K562 (cell line): ENCODE measurements around the gene KLHL29. TPM values are rescaled to one million over a fixed set of nuclear protein-coding genes. Genes with fewer than 3 reads are reported as not detected.

Source experiments
- ATAC-seq: fragments of 200-7000 bp; cut with Tn5 transposase; 3 replicates; pipeline ENCODE4 v1.9.1; 2020; ENCODE audit warnings: moderate library complexity
- BruUV-seq: library from RNA; stranded (reverse); fragments of 400-500 nt; replicated peaks from 2 replicates; lab custom pipeline; 2021; lab: Mats Ljungman, UMichigan
- CTCF ChIA-PET: fragments of 300-600 bp; formaldehyde crosslinking; extraction: SDS; loops from one replicate; lab custom pipeline; 2021; ENCODE audit warnings: low intra/inter-chr PET ratio; lab: Yijun Ruan, JAX
- POLR2A ChIA-PET: fragments of 300-600, 350-650 bp; sonication (Branson Sonifier 250); formaldehyde crosslinking; extraction: SDS; loops from one replicate; lab custom pipeline; 2021; ENCODE audit warnings: antibody characterized with exemption, inconsistent platforms; lab: Yijun Ruan, JAX
- DNase-seq, 4 experiments: peaks; one replicate each; pipeline versions ENCODE4 v3.0.0 to v3.0.0-alpha.2; 2011 to 2018; ENCODE audit warnings: low spot score in 3 of 4, mixed read lengths in 3 of 4; ENCODE audit errors: extremely low read depth in 1 of 4
- FAIRE-seq: peaks from 2 replicates; lab custom pipeline; 2011; peaks lifted over from hg19 to GRCh38; lab: Jason Lieb, UNC
- H2AFZ ChIP-seq: 2 replicates; pipeline ENCODE4 v1.6.0; 2011; ENCODE audit warnings: low read depth, low read length, control low read depth, inconsistent platforms
- H3K27ac ChIP-seq: fragments of 200-600 bp; 3 replicates; pipeline ENCODE4 v1.8.0; 2011; ENCODE audit warnings: low read depth, mild to moderate bottlenecking, control low read depth, inconsistent platforms, low read length, moderate library complexity, mixed read lengths; ENCODE audit errors: extremely low read depth
- H3K27me3 ChIP-seq, 2 experiments: fragments of 300-600 bp in 1 of 2; 2 replicates in 1 of 2; 3 replicates in 1 of 2; pipeline versions ENCODE4 v1.6.0 to v1.8.0; 2011; ENCODE audit warnings: inconsistent platforms in 2 of 2, low read length in 2 of 2, mild to moderate bottlenecking in 1 of 2, mixed read lengths in 1 of 2, moderate library complexity in 1 of 2; ENCODE audit not compliant: control insufficient read depth in 2 of 2, insufficient read depth in 2 of 2
- H3K36me3 ChIP-seq: fragments of 300-600 bp; 3 replicates; pipeline ENCODE4 v1.8.0; 2011; ENCODE audit warnings: mild to moderate bottlenecking, low read length, inconsistent platforms; ENCODE audit not compliant: control insufficient read depth, insufficient read depth
- H3K4me1 ChIP-seq, 2 experiments: fragments of 200-600 bp in 1 of 2; replicated peaks in 1 of 2; 2 replicates in 1 of 2; 3 replicates in 1 of 2; pipeline versions ENCODE4 v1.5.1 to v1.8.0; 2011; ENCODE audit warnings: inconsistent platforms in 2 of 2, low read length in 2 of 2, mild to moderate bottlenecking in 1 of 2, mixed read lengths in 1 of 2, moderate library complexity in 1 of 2; ENCODE audit not compliant: control insufficient read depth in 2 of 2, insufficient read depth in 2 of 2
- H3K4me2 ChIP-seq: 2 replicates; pipeline ENCODE4 v1.6.1; 2011; ENCODE audit warnings: low read length, control low read depth, inconsistent platforms, mixed read lengths; ENCODE audit not compliant: insufficient read depth
- H3K4me3 ChIP-seq: fragments of 200-600 bp; sonication (generic), shearing (Covaris generic); 2 replicates; pipeline ENCODE4 v1.5.1; 2016; ENCODE audit warnings: control low read depth, inconsistent platforms
- H3K79me2 ChIP-seq: fragments of 200-600 bp; 3 replicates; pipeline ENCODE4 v1.8.0; 2011; ENCODE audit warnings: low read length, inconsistent platforms; ENCODE audit not compliant: control insufficient read depth, insufficient read depth
- H3K9ac ChIP-seq, 2 experiments: 2 replicates each; pipeline versions ENCODE4 v1.6.0 to v1.6.1; 2011; ENCODE audit warnings: low read depth in 2 of 2, low read length in 2 of 2, control low read depth in 1 of 2, inconsistent platforms in 1 of 2, mild to moderate bottlenecking in 1 of 2, mixed read lengths in 1 of 2; ENCODE audit not compliant: insufficient read depth in 1 of 2
- H3K9me1 ChIP-seq: one replicate; pipeline ENCODE4 v1.6.0; 2011; ENCODE audit warnings: inconsistent platforms, mild to moderate bottlenecking, low read length, moderate library complexity; ENCODE audit not compliant: control insufficient read depth, insufficient read depth
- H3K9me3 ChIP-seq: replicated peaks from 2 replicates; pipeline ENCODE4 v1.5.1; 2011; ENCODE audit warnings: low read depth, low read length, inconsistent platforms; ENCODE audit not compliant: control insufficient read depth, insufficient read depth
- H4K20me1 ChIP-seq: replicated peaks from 2 replicates; pipeline ENCODE4 v1.6.1; 2011; ENCODE audit warnings: low read length, inconsistent platforms, mixed read lengths; ENCODE audit not compliant: control insufficient read depth, insufficient read depth
- CBX5 ChIP-seq: IDR thresholded peaks from 2 replicates; pipeline ENCODE4 v1.6.1; 2014; ENCODE audit warnings: low read depth, borderline replicate concordance
- CSDE1 ChIP-seq, 2 experiments: fragments of 450-650 bp; IDR thresholded peaks; 2 replicates each; pipeline ENCODE4 v1.6.1; 2016; ENCODE audit warnings: mild to moderate bottlenecking in 1 of 2
- GABPB1 ChIP-seq: sonication (generic); formaldehyde crosslinking; IDR thresholded peaks from 2 replicates; pipeline ENCODE4 v1.8.0; 2022; ENCODE audit warnings: mild to moderate bottlenecking, missing genetic modification reagents
- KLF10 ChIP-seq: fragments of 250-450 bp; sonication (Bioruptor Pico); IDR thresholded peaks from 2 replicates; pipeline ENCODE4 v1.6.1; 2021; ENCODE audit warnings: matching md5 sums
- PHB2 ChIP-seq: fragments of 450-650 bp; IDR thresholded peaks from 2 replicates; pipeline ENCODE4 v1.6.1; 2017; ENCODE audit warnings: low read depth
- POLR2G ChIP-seq: fragments of 200-400 bp; formaldehyde crosslinking; IDR thresholded peaks from 2 replicates; pipeline ENCODE4 v1.6.1; 2017; ENCODE audit warnings: low read depth, mild to moderate bottlenecking, antibody characterized with exemption, low read length, moderate library complexity
- PRMT5 ChIP-seq: sonication (generic); formaldehyde crosslinking; IDR thresholded peaks from 2 replicates; pipeline ENCODE4 v1.5.0; 2020; ENCODE audit warnings: missing genetic modification reagents
- SMAD1 ChIP-seq: fragments of 150-350 bp; IDR thresholded peaks from 2 replicates; pipeline ENCODE4 v1.6.1; 2014; ENCODE audit warnings: low read length, low read depth; ENCODE audit not compliant: partially characterized antibody
- ZNF12 ChIP-seq: sonication (generic); formaldehyde crosslinking; IDR thresholded peaks from 2 replicates; pipeline ENCODE4 v1.4.0; 2020; ENCODE audit warnings: mild to moderate bottlenecking, missing genetic modification reagents
- ZNF121 ChIP-seq: sonication (generic); formaldehyde crosslinking; conservative IDR thresholded peaks from 2 replicates; pipeline ENCODE4 v1.8.0; 2022; ENCODE audit warnings: missing genetic modification reagents
- ZNF384 ChIP-seq: IDR thresholded peaks from 2 replicates; pipeline ENCODE4 v1.6.1; 2012; ENCODE audit warnings: low read depth, low read length, improper control_type of control experiment
- ZNF398 ChIP-seq: fragments of 250-450 bp; sonication (Bioruptor Pico); IDR thresholded peaks from 2 replicates; pipeline ENCODE4 v1.8.0; 2021; ENCODE audit warnings: moderate library complexity, mild to moderate bottlenecking, inconsistent platforms
- ZNF764 ChIP-seq: fragments of 250-450 bp; sonication (Bioruptor Pico); IDR thresholded peaks from 2 replicates; pipeline ENCODE4 v1.4.0; 2020; ENCODE audit warnings: low read depth, mild to moderate bottlenecking, moderate library complexity
- WGBS: fragments of 100-300 bp; shearing (Covaris generic); methylation state at CpG from one replicate; pipeline ENCODE4 v1.1.6; 2016; ENCODE audit warnings: low coverage, mixed read lengths; ENCODE audit not compliant: insufficient coverage; ENCODE audit errors: missing lambda C conversion rate; 5-methylcytosine and 5-hydroxymethylcytosine counted together
- in situ Hi-C: fragments of 300-500 bp; cut with MboI; formaldehyde crosslinking; loops from 4 replicates; pipeline ENCODE4 v1.15.0; 2018; ENCODE audit warnings: inconsistent platforms, mixed read lengths
- intact Hi-C: fragments of 100-400 bp; cut with micrococcal nuclease; formaldehyde crosslinking; loops from 2 replicates; pipeline ENCODE4 v1.14.2; 2022
- polyA plus RNA-seq, 8 experiments: library from polyadenylated mRNA; depleted of rRNA in 4 of 8; stranded (reverse) in 5 of 8; unstranded in 3 of 8; fragments of >200 nt; fragmentation: Nextera tagmentation in 2 of 8; fragmentation: Illumina TruSeq in 1 of 8; extraction: Ambion mirVana in 2 of 8; extraction: Trizol in 1 of 8; gene quantifications; 2 replicates each; pipeline versions ENCODE4 v1.2.1 to v1.2.3, GENCODE V29; 2011 to 2014; ENCODE audit warnings: inconsistent platforms in 1 of 8, missing spikeins in 1 of 8
- total RNA-seq, 7 experiments: library from RNA; depleted of rRNA in 6 of 7; stranded (reverse); fragments of >200 nt in 6 of 7; fragmentation: Illumina TruSeq in 2 of 7; extraction: Trizol in 2 of 7; gene quantifications; 2 replicates each; pipeline versions ENCODE4 v1.2.1 to v1.2.3, GENCODE V29; 2011 to 2021; ENCODE audit warnings: low replicate concordance in 1 of 7
- TF ChIP-seq, protein P1 (sequence below), 2 experiments: IDR thresholded peaks; 2 replicates each; pipeline ENCODE4 v1.6.1; 2011; ENCODE audit warnings: borderline replicate concordance in 1 of 2, control low read depth in 1 of 2, low read depth in 1 of 2, low read length in 1 of 2, mild to moderate bottlenecking in 1 of 2, mixed read lengths in 1 of 2, moderate library complexity in 1 of 2; ENCODE audit not compliant: insufficient read depth in 1 of 2, insufficient read length in 1 of 2, poor library complexity in 1 of 2, severe bottlenecking in 1 of 2; ENCODE audit errors: extremely low read depth in 1 of 2
- TF ChIP-seq, protein P2 (sequence below), 2 experiments: fragments of 450-650 bp in 1 of 2; sonication (generic) in 1 of 2; formaldehyde crosslinking; conservative IDR thresholded peaks; 2 replicates each; pipeline versions ENCODE4 v1.4.0 to v1.8.1; 2020 to 2022; ENCODE audit warnings: mild to moderate bottlenecking in 1 of 2, missing genetic modification reagents in 1 of 2

The KLHL29 gene
- total and polyA plus RNA-seq, 9 of the 15 experiments (the other 6 are each of a cell fraction or from before 2014, with no cell fraction given), result 0.03 to 0.31 (median 0.08) TPM; not detected in 1

DNA sequence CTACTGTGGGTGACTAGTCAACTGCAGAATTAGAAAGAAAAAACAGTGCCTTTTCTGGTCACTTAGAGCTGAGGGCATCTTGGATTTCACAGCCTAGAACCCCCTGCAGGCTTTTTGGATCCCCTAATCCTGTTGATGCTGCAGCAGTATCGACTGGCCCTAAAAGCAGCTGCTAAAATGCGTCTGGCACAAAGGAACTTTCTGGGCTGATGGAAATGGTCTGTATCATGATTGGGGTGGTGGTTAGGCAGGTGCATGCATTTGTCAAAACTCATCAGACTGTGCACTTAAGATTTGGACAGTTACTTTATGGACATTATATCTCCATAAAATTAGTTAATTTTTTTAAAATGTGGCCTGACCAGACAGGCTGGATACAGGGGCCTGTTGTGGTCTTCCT is 149.8 kb downstream of the KLHL29 start (continued):
- TF ChIP-seq, protein P1, sequence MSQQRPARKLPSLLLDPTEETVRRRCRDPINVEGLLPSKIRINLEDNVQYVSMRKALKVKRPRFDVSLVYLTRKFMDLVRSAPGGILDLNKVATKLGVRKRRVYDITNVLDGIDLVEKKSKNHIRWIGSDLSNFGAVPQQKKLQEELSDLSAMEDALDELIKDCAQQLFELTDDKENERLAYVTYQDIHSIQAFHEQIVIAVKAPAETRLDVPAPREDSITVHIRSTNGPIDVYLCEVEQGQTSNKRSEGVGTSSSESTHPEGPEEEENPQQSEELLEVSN (IDR thresholded peaks at IDR 0.05; ENCODE audit: borderline replicate concordance in 1 of 2, extremely low read depth in 1 of 2, insufficient read depth in 1 of 2, insufficient read length in 1 of 2, low read depth in 1 of 2, low read length in 1 of 2, poor library complexity in 1 of 2, severe bottlenecking in 1 of 2), result no peak
- TF ChIP-seq, all 486 proteins: peak for 0

DNA sequence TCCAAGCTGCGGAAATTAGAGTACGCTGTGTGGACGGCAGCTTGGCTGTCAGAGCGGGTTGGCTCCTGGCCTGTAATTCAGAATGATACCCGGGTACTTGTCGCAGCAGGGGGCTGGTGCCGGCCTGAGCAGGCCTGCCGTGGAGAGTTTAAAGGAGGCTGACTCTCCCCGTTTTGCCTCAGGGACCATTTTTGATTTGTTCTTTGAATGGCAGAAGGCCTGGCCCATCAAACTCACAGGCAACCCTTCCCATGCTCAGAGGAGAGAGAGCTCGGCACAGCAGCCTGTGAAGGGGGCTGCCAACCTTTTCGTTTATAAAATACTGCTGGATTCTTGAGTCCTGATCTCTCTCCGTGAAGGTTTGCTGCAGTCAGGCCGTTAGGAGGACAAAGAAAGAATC is 151.3 kb downstream of the KLHL29 start:
- ChIA-PET CTCF (no interaction called here), POLR2A (interaction anchor here (0.5 kb wide), 1 partner anchor 351 kb away, joined by 3 read pairs; no protein-coding TSS in a partner anchor)
- H3K36me3 ChIP-seq, result no peaks in the 10 kb centered on the region
- intact Hi-C loops, result no loop called here
- H3K27ac ChIP-seq, result no peak overlapping the region
- no TSS peak for BruUV-seq
- H3K9ac ChIP-seq, result no peak overlapping the region
- TF ChIP-seq PRMT5 (CRISPR knock-in tag), result no peak
- TF ChIP-seq KLF10 (CRISPR knock-in tag), result no peak
- no peak for TF ChIP-seq GABPB1 (CRISPR knock-in tag)
- no peak for TF ChIP-seq ZNF764 (CRISPR knock-in tag)
- TF ChIP-seq ZNF12 (CRISPR knock-in tag), result no peak
- TF ChIP-seq PHB2, result no peak
- no peak for TF ChIP-seq ZNF398 (CRISPR knock-in tag)
- TF ChIP-seq ZNF121 (CRISPR knock-in tag), result no peak
- TF ChIP-seq CBX5, result no peak
- TF ChIP-seq SMAD1, result no peak
- no peak for TF ChIP-seq CSDE1 (IDR thresholded peaks at IDR 0.05)
- TF ChIP-seq, protein P2, sequence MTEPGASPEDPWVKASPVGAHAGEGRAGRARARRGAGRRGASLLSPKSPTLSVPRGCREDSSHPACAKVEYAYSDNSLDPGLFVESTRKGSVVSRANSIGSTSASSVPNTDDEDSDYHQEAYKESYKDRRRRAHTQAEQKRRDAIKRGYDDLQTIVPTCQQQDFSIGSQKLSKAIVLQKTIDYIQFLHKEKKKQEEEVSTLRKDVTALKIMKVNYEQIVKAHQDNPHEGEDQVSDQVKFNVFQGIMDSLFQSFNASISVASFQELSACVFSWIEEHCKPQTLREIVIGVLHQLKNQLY (CRISPR knock-in tag; conservative IDR thresholded peaks at IDR 0.05), result no peak
- TF ChIP-seq POLR2G, result no peak
- no peak for TF ChIP-seq ZNF384
- no peaks in the 10 kb centered on the region for H3K79me2 ChIP-seq
- ATAC-seq (no peak), DNase-seq (no peak), FAIRE-seq (no peak)
- H2AFZ ChIP-seq, result no peak overlapping the region
- no peak overlapping the region for H3K4me2 ChIP-seq
- peaks cover 4% of the 10 kb centered on the region; the same call in 1 of the 2 replicates for H4K20me1 ChIP-seq
- in situ Hi-C loops, result no loop called here
- no peaks in the 10 kb centered on the region; a peak in 1 of 5 replicates for H3K4me1 ChIP-seq
- no peaks in the 10 kb centered on the region for H3K9me3 ChIP-seq
- 2% methylated on average over 13 of the region's 13 CpGs for WGBS
- H3K9me1 ChIP-seq, result no peaks in the 10 kb centered on the region
- no peak overlapping the region for H3K4me3 ChIP-seq
- peaks cover 26 to 60% of the 10 kb centered on the region in 2 experiments for H3K27me3 ChIP-seq
